K562 (cell line): ENCODE results near the gene FMNL3. TPM values are rescaled to one million over a fixed set of nuclear protein-coding genes. Genes with fewer than 3 reads are reported as not detected.

Source experiments
- ATF7 ChIP-seq: fragments of 450-650 bp; IDR thresholded peaks from 2 replicates; pipeline ENCODE4 v1.7.1; 2014; ENCODE audit warnings: mild to moderate bottlenecking, moderate library complexity
- BCOR ChIP-seq: fragments of 450-650 bp; IDR thresholded peaks from 2 replicates; pipeline ENCODE4 v1.6.1; 2016
- CCNT2 ChIP-seq: IDR thresholded peaks from 2 replicates; pipeline ENCODE4 v1.6.1; 2011; ENCODE audit warnings: borderline replicate concordance, low read depth, mild to moderate bottlenecking, moderate library complexity, mixed read lengths, low read length; ENCODE audit not compliant: insufficient read length; ENCODE audit errors: extremely low read depth
- ETS1 ChIP-seq: conservative IDR thresholded peaks from 2 replicates; pipeline ENCODE4 v1.6.1; 2011; ENCODE audit warnings: low read depth, mild to moderate bottlenecking, low read length; ENCODE audit not compliant: control insufficient read depth
- FOXO4 ChIP-seq: fragments of 450-650 bp; formaldehyde crosslinking; IDR thresholded peaks from 2 replicates; pipeline ENCODE4 v1.4.0; 2020; ENCODE audit warnings: mild to moderate bottlenecking, moderate library complexity
- GATAD2B ChIP-seq: fragments of 450-650 bp; IDR thresholded peaks from 2 replicates; pipeline ENCODE4 v1.6.1; 2017; ENCODE audit warnings: mild to moderate bottlenecking, borderline replicate concordance
- HNRNPL ChIP-seq: fragments of 200-400 bp; formaldehyde crosslinking; IDR thresholded peaks from 2 replicates; pipeline ENCODE4 v1.6.1; 2017; ENCODE audit warnings: low read depth, mild to moderate bottlenecking, low read length
- KHSRP ChIP-seq: fragments of 450-650 bp; IDR thresholded peaks from 2 replicates; pipeline ENCODE4 v1.6.1; 2017
- KLF1 ChIP-seq: fragments of 450-650 bp; IDR thresholded peaks from 2 replicates; pipeline ENCODE4 v1.6.1; 2016; ENCODE audit warnings: missing genetic modification characterization, missing compliant biosample characterization
- MAFF ChIP-seq: IDR thresholded peaks from 2 replicates; pipeline ENCODE4 v1.6.1; 2012; ENCODE audit warnings: low read length, improper control_type of control experiment
- MAFG ChIP-seq: fragments of 450-650 bp; conservative IDR thresholded peaks from 2 replicates; pipeline ENCODE4 v1.6.1; 2016; ENCODE audit warnings: missing genetic modification characterization, missing compliant biosample characterization
- RBM14 ChIP-seq: fragments of 200-400 bp; formaldehyde crosslinking; IDR thresholded peaks from 2 replicates; pipeline ENCODE4 v1.6.1; 2018; ENCODE audit warnings: low read depth, mild to moderate bottlenecking, low read length, moderate library complexity, borderline replicate concordance; ENCODE audit not compliant: insufficient read depth
- RBM17 ChIP-seq: fragments of 200-400 bp; formaldehyde crosslinking; IDR thresholded peaks from 2 replicates; pipeline ENCODE4 v1.6.1; 2017; ENCODE audit warnings: low read depth, mild to moderate bottlenecking, low read length, borderline replicate concordance
- SIN3B ChIP-seq: fragments of 450-650 bp; IDR thresholded peaks from 2 replicates; pipeline ENCODE4 v1.6.1; 2017; ENCODE audit warnings: low read depth, mild to moderate bottlenecking, moderate library complexity
- SMAD1 ChIP-seq: fragments of 150-350 bp; IDR thresholded peaks from 2 replicates; pipeline ENCODE4 v1.6.1; 2014; ENCODE audit warnings: low read length, low read depth; ENCODE audit not compliant: partially characterized antibody
- SMARCA5 ChIP-seq: fragments of 450-650 bp; IDR thresholded peaks from 2 replicates; pipeline ENCODE4 v1.6.1; 2016
- SMARCC2 ChIP-seq: fragments of 450-650 bp; IDR thresholded peaks from 2 replicates; pipeline ENCODE4 v1.6.1; 2017; ENCODE audit warnings: antibody characterized with exemption, moderate library complexity, mild to moderate bottlenecking, low read depth
- SMC3 ChIP-seq: conservative IDR thresholded peaks from 2 replicates; pipeline ENCODE4 v1.6.1; 2011; ENCODE audit warnings: low read depth, low read length, improper control_type of control experiment; ENCODE audit not compliant: insufficient read depth
- SPI1 ChIP-seq: IDR thresholded peaks from 2 replicates; pipeline ENCODE4 v1.6.1; 2011; ENCODE audit warnings: low read depth, low read length, control low read depth, borderline replicate concordance
- STAT5A ChIP-seq: IDR thresholded peaks from 2 replicates; pipeline ENCODE4 v1.6.1; 2012; ENCODE audit warnings: low read length, inconsistent platforms, borderline replicate concordance
- THRB ChIP-seq: fragments of 450-650 bp; formaldehyde crosslinking; conservative IDR thresholded peaks from 2 replicates; pipeline ENCODE4 v1.4.0; 2022; ENCODE audit warnings: mild to moderate bottlenecking, missing genetic modification characterization
- ZFP36 ChIP-seq: fragments of 150-350 bp; IDR thresholded peaks from 2 replicates; pipeline ENCODE4 v1.6.1; 2018; ENCODE audit warnings: low read length, low read depth; ENCODE audit not compliant: partially characterized antibody
- ZNF143 ChIP-seq: sonication (generic); formaldehyde crosslinking; IDR thresholded peaks from 2 replicates; pipeline ENCODE4 v1.9.0; 2022; ENCODE audit warnings: mild to moderate bottlenecking, missing genetic modification reagents
- ZNF253 ChIP-seq: fragments of 250-450 bp; sonication (Bioruptor Pico); conservative IDR thresholded peaks from 2 replicates; pipeline ENCODE4 v1.6.1; 2021; ENCODE audit warnings: mild to moderate bottlenecking
- ZNF511 ChIP-seq: sonication (generic); formaldehyde crosslinking; IDR thresholded peaks from 2 replicates; pipeline ENCODE4 v1.8.0; 2022; ENCODE audit warnings: mild to moderate bottlenecking, missing genetic modification reagents
- ZNF589 ChIP-seq: fragments of 200-800 bp; sonication (Bioruptor generic); IDR thresholded peaks from 2 replicates; pipeline ENCODE4 v1.6.1; 2016; ENCODE audit warnings: low read depth, missing genetic modification characterization, missing compliant biosample characterization
- polyA plus RNA-seq, 8 experiments: library from polyadenylated mRNA; depleted of rRNA in 4 of 8; stranded (reverse) in 5 of 8; unstranded in 3 of 8; fragments of >200 nt; fragmentation: Nextera tagmentation in 2 of 8; fragmentation: Illumina TruSeq in 1 of 8; extraction: Ambion mirVana in 2 of 8; extraction: Trizol in 1 of 8; gene quantifications; 2 replicates each; pipeline versions ENCODE4 v1.2.1 to v1.2.3, GENCODE V29; 2011 to 2014; ENCODE audit warnings: inconsistent platforms in 1 of 8, missing spikeins in 1 of 8
- total RNA-seq, 7 experiments: library from RNA; depleted of rRNA in 6 of 7; stranded (reverse); fragments of >200 nt in 6 of 7; fragmentation: Illumina TruSeq in 2 of 7; extraction: Trizol in 2 of 7; gene quantifications; 2 replicates each; pipeline versions ENCODE4 v1.2.1 to v1.2.3, GENCODE V29; 2011 to 2021; ENCODE audit warnings: low replicate concordance in 1 of 7

The FMNL3 gene
- total and polyA plus RNA-seq, 9 of the 15 experiments (the other 6 are each of a cell fraction or from before 2014, with no cell fraction given), result 0.49 to 14.4 (median 6.8) TPM

- TF ChIP-seq THRB (CRISPR knock-in tag) (no peak), MAFG (tag) (no peak), FOXO4 (CRISPR knock-in tag) (no peak), RBM14 (no peak), BCOR (no peak), ZFP36 (peak; percentile 19), KLF1 (tag) (no peak), ZNF143 (CRISPR knock-in tag) (no peak), HNRNPL (no peak), GATAD2B (no peak), SIN3B (no peak), SMAD1 (peak; percentile 30), ZNF589 (CRISPR knock-in tag) (peak; percentile 80), SMARCA5 (no peak), ATF7 (peak; percentile 77), CCNT2 (peak; percentile 71), ETS1 (no peak), RBM17 (no peak), SPI1 (no peak), MAFF (no peak), ZNF253 (CRISPR knock-in tag) (no peak), ZNF511 (CRISPR knock-in tag) (peak; percentile 15), SMARCC2 (peak; percentile 54; the same call in 1 of the 2 replicates), STAT5A (no peak), SMC3 (0 out of 2 replicates have a peak, but pooled peaks have one; percentile 16), KHSRP (no peak)
Observed at GRCh38 chr12:49673446-49674317, 33.5 kb downstream of the FMNL3 start (continued).
